H1 (cell line): ENCODE results near the gene TRABD2A. TPM values are rescaled to one million over a fixed set of nuclear protein-coding genes. Genes with fewer than 3 reads are reported as not detected.

Experiments
- CTCF ChIA-PET: fragments of 300-600 bp; sonication (Branson Sonifier 250); formaldehyde crosslinking; loops from one replicate; lab custom pipeline; 2021; ENCODE audit not compliant: partially characterized antibody; lab: Charles Lee
- POLR2A ChIA-PET: fragments of 300-600 bp; sonication (Branson Sonifier 250); formaldehyde crosslinking; loops from one replicate; lab custom pipeline; 2021; ENCODE audit warnings: inconsistent platforms; ENCODE audit not compliant: partially characterized antibody; lab: Charles Lee
- DNase-seq, 2 experiments: peaks; one replicate each; pipeline versions ENCODE4 v3.0.0 to v3.0.0-alpha.2; 2010 to 2022; ENCODE audit warnings: low spot score in 2 of 2, low read depth in 1 of 2, mixed read lengths in 1 of 2
- FAIRE-seq: peaks from 2 replicates; lab custom pipeline; 2011; peaks lifted over from hg19 to GRCh38; lab: Jason Lieb, UNC
- H2AFZ ChIP-seq: 2 replicates; pipeline ENCODE4 v1.8.1; 2012; ENCODE audit warnings: low read length, inconsistent platforms
- H2AK5ac ChIP-seq: 2 replicates; pipeline ENCODE4 v1.6.1; 2013; ENCODE audit warnings: low read depth, low read length
- H2BK120ac ChIP-seq: replicated peaks from 2 replicates; pipeline ENCODE3; 2013; ENCODE audit warnings: low read depth, low read length, inconsistent platforms
- H2BK12ac ChIP-seq: 2 replicates; pipeline ENCODE4 v1.6.1; 2013; ENCODE audit warnings: low read depth, low read length
- H2BK15ac ChIP-seq: 2 replicates; pipeline ENCODE4 v1.6.1; 2013; ENCODE audit warnings: low read length
- H2BK20ac ChIP-seq: 2 replicates; pipeline ENCODE4 v1.6.1; 2013; ENCODE audit warnings: low read length
- H2BK5ac ChIP-seq: 2 replicates; pipeline ENCODE4 v1.6.1; 2013; ENCODE audit warnings: low read depth, low read length
- H3K14ac ChIP-seq: 2 replicates; pipeline ENCODE4 v1.6.1; 2013; ENCODE audit warnings: inconsistent platforms; ENCODE audit not compliant: insufficient read length
- H3K18ac ChIP-seq: 2 replicates; pipeline ENCODE4 v1.6.1; 2013; ENCODE audit warnings: low read length; ENCODE audit errors: extremely low read depth
- H3K23ac ChIP-seq: 2 replicates; pipeline ENCODE4 v1.6.1; 2013; ENCODE audit warnings: inconsistent platforms; ENCODE audit not compliant: insufficient read length
- H3K23me2 ChIP-seq: 2 replicates; pipeline ENCODE4 v1.6.1; 2013; ENCODE audit warnings: low read depth, low read length
- H3K27ac ChIP-seq: 2 replicates; pipeline ENCODE4 v1.6.1; 2011; ENCODE audit warnings: low read depth, low read length, inconsistent platforms
- H3K27me3 ChIP-seq, 4 experiments: replicated peaks in 1 of 4; 1 replicate in 1 of 4; 2 replicates in 3 of 4; pipeline versions ENCODE4 v1.6.1 to v1.8.1; 2011 to 2013; ENCODE audit warnings: low read length in 3 of 4, mild to moderate bottlenecking in 3 of 4, inconsistent platforms in 2 of 4, mixed read lengths in 2 of 4, moderate library complexity in 1 of 4; ENCODE audit not compliant: control insufficient read depth in 3 of 4, insufficient read depth in 3 of 4; ENCODE audit errors: extremely low read depth in 1 of 4
- H3K36me3 ChIP-seq, 4 experiments: 2 replicates each; pipeline versions ENCODE4 v1.6.1 to v1.8.1; 2011 to 2013; ENCODE audit warnings: mild to moderate bottlenecking in 4 of 4, low read length in 3 of 4, moderate library complexity in 2 of 4, control low read depth in 1 of 4, inconsistent platforms in 1 of 4; ENCODE audit not compliant: insufficient read depth in 4 of 4, control insufficient read depth in 2 of 4
- H3K4ac ChIP-seq: replicated peaks from 2 replicates; pipeline ENCODE3; 2013; ENCODE audit warnings: low read length, low read depth, mixed read lengths, inconsistent platforms; ENCODE audit not compliant: insufficient read length
- H3K4me1 ChIP-seq, 4 experiments: replicated peaks in 1 of 4; 1 replicate in 1 of 4; 2 replicates in 3 of 4; pipeline versions ENCODE4 v1.6.1 to v1.8.1; 2011 to 2013; ENCODE audit warnings: low read length in 3 of 4, inconsistent platforms in 2 of 4, mixed read lengths in 1 of 4; ENCODE audit not compliant: insufficient read depth in 4 of 4, control insufficient read depth in 3 of 4
- H3K4me2 ChIP-seq, 2 experiments: 2 replicates each; pipeline versions ENCODE4 v1.6.1 to v1.8.1; 2011 to 2013; ENCODE audit warnings: low read depth in 2 of 2, low read length in 2 of 2, control low read depth in 1 of 2, inconsistent platforms in 1 of 2, mild to moderate bottlenecking in 1 of 2; ENCODE audit not compliant: insufficient read depth in 1 of 2
- H3K4me3 ChIP-seq, 4 experiments: fragments of 200-600, 300-600 bp in 1 of 4; sonication (generic), shearing (Covaris generic), sonication (Bioruptor Twin) in 1 of 4; 2 replicates each; pipeline versions ENCODE4 v1.5.1 to v1.8.1; 2011 to 2016; ENCODE audit warnings: low read length in 4 of 4, low read depth in 3 of 4, control low read depth in 2 of 4, inconsistent platforms in 2 of 4, mild to moderate bottlenecking in 2 of 4, mixed read lengths in 1 of 4, moderate library complexity in 1 of 4; ENCODE audit not compliant: insufficient read depth in 2 of 4; ENCODE audit errors: extremely low read depth in 1 of 4
- H3K56ac ChIP-seq: replicated peaks from 2 replicates; pipeline ENCODE3; 2013; ENCODE audit warnings: low read depth, mild to moderate bottlenecking, mixed read lengths, low read length, inconsistent platforms; ENCODE audit not compliant: insufficient read length
- H3K79me1 ChIP-seq: 2 replicates; pipeline ENCODE4 v1.6.1; 2013; ENCODE audit warnings: low read depth, low read length, control low read depth
- H3K79me2 ChIP-seq, 2 experiments: 2 replicates each; pipeline versions ENCODE4 v1.6.1 to v1.8.1; 2012 to 2013; ENCODE audit warnings: low read length in 2 of 2, mild to moderate bottlenecking in 2 of 2, inconsistent platforms in 1 of 2; ENCODE audit not compliant: insufficient read depth in 2 of 2, control insufficient read depth in 1 of 2
- H3K9ac ChIP-seq, 4 experiments: replicated peaks in 1 of 4; 1 replicate in 1 of 4; 2 replicates in 3 of 4; pipeline versions ENCODE4 v1.6.1 to v1.8.1; 2011 to 2013; ENCODE audit warnings: low read depth in 3 of 4, low read length in 3 of 4, control low read depth in 2 of 4, mild to moderate bottlenecking in 2 of 4, moderate library complexity in 2 of 4, inconsistent platforms in 1 of 4; ENCODE audit errors: extremely low read depth in 1 of 4
- H3K9me3 ChIP-seq, 2 experiments: 2 replicates each; pipeline versions ENCODE4 v1.6.1 to v1.8.1; 2012 to 2013; ENCODE audit warnings: mild to moderate bottlenecking in 2 of 2, moderate library complexity in 2 of 2, control low read depth in 1 of 2, inconsistent platforms in 1 of 2, low read depth in 1 of 2, low read length in 1 of 2, mixed read lengths in 1 of 2; ENCODE audit not compliant: insufficient read depth in 2 of 2
- H4K20me1 ChIP-seq, 2 experiments: replicated peaks in 1 of 2; 2 replicates each; pipeline versions ENCODE3 to v1.8.1; 2011 to 2013; ENCODE audit warnings: inconsistent platforms in 2 of 2, low read length in 2 of 2, mild to moderate bottlenecking in 1 of 2; ENCODE audit not compliant: insufficient read depth in 2 of 2, control insufficient read depth in 1 of 2
- H4K5ac ChIP-seq: 2 replicates; pipeline ENCODE4 v1.6.1; 2013; ENCODE audit warnings: low read length, low read depth, mixed read lengths, inconsistent platforms; ENCODE audit not compliant: insufficient read length
- H4K8ac ChIP-seq: 2 replicates; pipeline ENCODE4 v1.8.0; 2013; ENCODE audit warnings: mild to moderate bottlenecking, moderate library complexity, low read length, inconsistent platforms; ENCODE audit not compliant: insufficient read depth; ENCODE audit errors: extremely low read depth
- H4K91ac ChIP-seq: replicated peaks from 2 replicates; pipeline ENCODE3; 2013; ENCODE audit warnings: low read length, mixed read lengths, inconsistent platforms; ENCODE audit not compliant: insufficient read length
- ATF3 ChIP-seq: IDR thresholded peaks from 2 replicates; pipeline ENCODE4 v1.6.1; 2011; ENCODE audit warnings: low read depth, mild to moderate bottlenecking, low read length; ENCODE audit not compliant: insufficient read depth
- CEBPB ChIP-seq: IDR thresholded peaks from 2 replicates; pipeline ENCODE4 v1.6.1; 2012; ENCODE audit warnings: low read depth, low read length
- JUND ChIP-seq: IDR thresholded peaks from 2 replicates; pipeline ENCODE4 v1.6.1; 2011; ENCODE audit warnings: mild to moderate bottlenecking, improper control_type of control experiment, low read length
- RAD21 ChIP-seq, 2 experiments: IDR thresholded peaks in 1 of 2; conservative IDR thresholded peaks in 1 of 2; 2 replicates each; pipeline ENCODE4 v1.6.1; 2011; ENCODE audit warnings: low read depth in 2 of 2, low read length in 2 of 2, improper control_type of control experiment in 1 of 2, inconsistent platforms in 1 of 2, mild to moderate bottlenecking in 1 of 2, moderate library complexity in 1 of 2
- RXRA ChIP-seq: IDR thresholded peaks from 2 replicates; pipeline ENCODE4 v1.6.1; 2011; ENCODE audit warnings: low read depth, mild to moderate bottlenecking, low read length, moderate library complexity; ENCODE audit not compliant: insufficient read depth
- TEAD4 ChIP-seq: IDR thresholded peaks from 2 replicates; pipeline ENCODE4 v1.6.1; 2012; ENCODE audit warnings: low read depth, low read length, inconsistent platforms, mixed read lengths
- YY1 ChIP-seq: IDR thresholded peaks from 2 replicates; pipeline ENCODE4 v1.6.1; 2011; ENCODE audit warnings: low read depth, mild to moderate bottlenecking, low read length
- ZNF274 ChIP-seq: IDR thresholded peaks from 2 replicates; pipeline ENCODE4 v1.7.0; 2012; ENCODE audit warnings: low read length, borderline replicate concordance; ENCODE audit errors: extremely low read depth
- WGBS, 2 experiments: shearing (Covaris generic) in 1 of 2; methylation state at CpG; one replicate each; pipeline versions ENCODE4 v1.1.6 to v1.1.7; 2013 to 2015; ENCODE audit warnings: low lambda C conversion rate in 2 of 2, mixed read lengths in 2 of 2, inconsistent platforms in 1 of 2, low coverage in 1 of 2, missing lambda C conversion rate in 1 of 2; ENCODE audit not compliant: insufficient replicate concordance in 2 of 2, insufficient coverage in 1 of 2, insufficient read length in 1 of 2; ENCODE audit errors: extremely low coverage in 1 of 2, missing lambda C conversion rate in 1 of 2; 5-methylcytosine and 5-hydroxymethylcytosine counted together
- polyA plus RNA-seq, 7 experiments: library from polyadenylated mRNA; depleted of rRNA in 3 of 7; stranded (reverse) in 5 of 7; unstranded in 2 of 7; fragments of >200 nt in 5 of 7; fragments of 200-250 nt in 2 of 7; gene quantifications; 1 replicate in 5 of 7; 2 replicates in 1 of 7; 4 replicates in 1 of 7; pipeline versions ENCODE4 v1.2.1 to v1.2.3, GENCODE V29; 2011 to 2013; ENCODE audit warnings: missing spikeins in 2 of 7, mixed read lengths in 2 of 7
- total RNA-seq: library from RNA; stranded (reverse); fragmentation: NEBNext Ultra II Directional; extraction: Animal tissue kit (Norgen Biotek cat#: 25700); gene quantifications from 2 replicates; pipeline ENCODE4 v1.2.1, GENCODE V29; 2021

Gene TRABD2A
- total and polyA plus RNA-seq, 2 of the 8 experiments (the other 6 are each of a cell fraction or from before 2014, with no cell fraction given), result 17.3 to 18.6 TPM

- H4K5ac ChIP-seq, result no peak overlapping the region
- H3K36me3 ChIP-seq, result no peaks in the 10 kb centered on the region
- peaks cover 0 to 2% (median 0%) of the 10 kb centered on the region in 4 experiments; a peak in 1 of 7 replicates for H3K27me3 ChIP-seq
- H3K4ac ChIP-seq, result peak overlapping the region; percentile 79
- no peak overlapping the region for H3K14ac ChIP-seq
- POLR2A ChIA-PET, result no interaction called here
- H3K18ac ChIP-seq, result no peak overlapping the region; the same call in 1 of the 2 replicates
- H3K27ac ChIP-seq, result no peak overlapping the region
- H2BK15ac ChIP-seq, result peak overlapping the region; percentile 98
- no peak overlapping the region for H2BK120ac ChIP-seq
- no peak for FAIRE-seq
- peaks cover 8% of the 10 kb centered on the region; the same call in 1 of the 2 replicates for H3K23me2 ChIP-seq
- H4K91ac ChIP-seq, result peak overlapping the region; percentile 95
- H3K4me1 ChIP-seq, result peaks cover 0 to 7% (median 2%) of the 10 kb centered on the region in 4 experiments; a peak in 5 of 7 replicates
- TF ChIP-seq ATF3 (no peak), TEAD4 (no peak), ZNF274 (no peak), CEBPB (no peak), RAD21 (IDR thresholded peaks at IDR 0.05 in 1 of 2, conservative IDR thresholded peaks at IDR 0.05 in 1 of 2; ENCODE audit: low read depth in 2 of 2, low read length in 2 of 2) (no peak), YY1 (no peak), JUND (no peak), RXRA (no peak)
- TF ChIP-seq, all 59 proteins: peak for 0
- H4K8ac ChIP-seq, result no peak overlapping the region; the same call in 1 of the 2 replicates
- no peak overlapping the region for H3K4me2 ChIP-seq
- H4K20me1 ChIP-seq, result peaks cover 2 to 7% of the 10 kb centered on the region in 2 experiments
- DNase-seq, result no peak
- H3K56ac ChIP-seq, result peak overlapping the region; percentile 98
- H2BK12ac ChIP-seq, result peak overlapping the region; percentile 78; the same call in 1 of the 2 replicates
- peak overlapping the region in 1 of 4 experiments; percentile 47; a peak in 1 of 7 replicates for H3K9ac ChIP-seq
- no peak overlapping the region for H2AFZ ChIP-seq
- peak overlapping the region; percentile 68 for H2BK20ac ChIP-seq
- H2AK5ac ChIP-seq, result peak overlapping the region; percentile 99; the same call in 1 of the 2 replicates
- H3K4me3 ChIP-seq, result no peak overlapping the region
- H3K9me3 ChIP-seq, result no peaks in the 10 kb centered on the region
- no peaks in the 10 kb centered on the region for H3K79me2 ChIP-seq
- 94 to 100% methylated on average over 1 to 2 of the region's 2 CpGs for WGBS, 2 experiments
- H3K79me1 ChIP-seq, result peaks cover 2% of the 10 kb centered on the region; the same call in 1 of the 2 replicates
- CTCF ChIA-PET, result interaction anchor here (1.2 to 1.6 kb wide), 3 partner anchors 12 to 28 kb away, joined by 3 to 8 read pairs (median 6); no protein-coding TSS in a partner anchor
- H2BK5ac ChIP-seq, result peak overlapping the region; percentile 64
- H3K23ac ChIP-seq, result peak overlapping the region; percentile 75
Measured at GRCh38 chr2:84829693-84830092, 51.2 kb downstream of the TRABD2A start.
